Loucy (cell line): Measurements from ENCODE around the gene KLK8.

Experiments
- EZH2phosphoT487 ChIP-seq: fragments of 200-600 bp; IDR thresholded peaks from 2 replicates; pipeline ENCODE4 v1.6.1; 2018; ENCODE audit warnings: antibody characterized with exemption, mild to moderate bottlenecking, moderate library complexity, borderline replicate concordance
- TF ChIP-seq, protein P1 (sequence below): fragments of 200-600 bp; sonication (generic); conservative IDR thresholded peaks from 2 replicates; pipeline ENCODE4 v1.5.1; 2014; ENCODE audit warnings: mild to moderate bottlenecking, antibody characterized with exemption, low read length

DNA sequence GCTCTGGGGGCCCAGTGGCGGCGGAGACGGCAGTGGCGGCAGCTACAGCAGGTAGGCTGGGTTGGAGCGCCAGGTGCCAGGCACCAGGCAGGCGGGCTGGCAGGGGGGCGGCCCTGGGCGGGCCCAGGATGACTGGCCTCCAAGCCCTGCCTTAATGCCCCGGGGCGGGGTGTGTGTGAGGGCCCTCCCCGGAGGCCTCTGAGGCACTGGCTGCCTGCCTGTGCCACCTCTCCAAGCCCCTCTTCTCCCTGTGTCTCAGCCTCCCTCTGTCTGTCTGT lies 25.1 kb upstream of the KLK8 start, which contains the start of gene KLK11:
- TF ChIP-seq, protein P1, sequence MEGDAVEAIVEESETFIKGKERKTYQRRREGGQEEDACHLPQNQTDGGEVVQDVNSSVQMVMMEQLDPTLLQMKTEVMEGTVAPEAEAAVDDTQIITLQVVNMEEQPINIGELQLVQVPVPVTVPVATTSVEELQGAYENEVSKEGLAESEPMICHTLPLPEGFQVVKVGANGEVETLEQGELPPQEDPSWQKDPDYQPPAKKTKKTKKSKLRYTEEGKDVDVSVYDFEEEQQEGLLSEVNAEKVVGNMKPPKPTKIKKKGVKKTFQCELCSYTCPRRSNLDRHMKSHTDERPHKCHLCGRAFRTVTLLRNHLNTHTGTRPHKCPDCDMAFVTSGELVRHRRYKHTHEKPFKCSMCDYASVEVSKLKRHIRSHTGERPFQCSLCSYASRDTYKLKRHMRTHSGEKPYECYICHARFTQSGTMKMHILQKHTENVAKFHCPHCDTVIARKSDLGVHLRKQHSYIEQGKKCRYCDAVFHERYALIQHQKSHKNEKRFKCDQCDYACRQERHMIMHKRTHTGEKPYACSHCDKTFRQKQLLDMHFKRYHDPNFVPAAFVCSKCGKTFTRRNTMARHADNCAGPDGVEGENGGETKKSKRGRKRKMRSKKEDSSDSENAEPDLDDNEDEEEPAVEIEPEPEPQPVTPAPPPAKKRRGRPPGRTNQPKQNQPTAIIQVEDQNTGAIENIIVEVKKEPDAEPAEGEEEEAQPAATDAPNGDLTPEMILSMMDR, result no peak
- no peak for TF ChIP-seq EZH2phosphoT487
